Camera-type eye (tissue), 1 donor: Measurements from ENCODE around the gene CLMN. TPM values are rescaled to one million over a fixed set of nuclear protein-coding genes. Genes with fewer than 3 reads are reported as not detected.

Experiments used
- total RNA-seq: library from RNA; depleted of rRNA; stranded (reverse); fragments of >200 nt; gene quantifications from one replicate; pipeline ENCODE4 v1.2.3, GENCODE V29; 2014

Gene CLMN, protein sequence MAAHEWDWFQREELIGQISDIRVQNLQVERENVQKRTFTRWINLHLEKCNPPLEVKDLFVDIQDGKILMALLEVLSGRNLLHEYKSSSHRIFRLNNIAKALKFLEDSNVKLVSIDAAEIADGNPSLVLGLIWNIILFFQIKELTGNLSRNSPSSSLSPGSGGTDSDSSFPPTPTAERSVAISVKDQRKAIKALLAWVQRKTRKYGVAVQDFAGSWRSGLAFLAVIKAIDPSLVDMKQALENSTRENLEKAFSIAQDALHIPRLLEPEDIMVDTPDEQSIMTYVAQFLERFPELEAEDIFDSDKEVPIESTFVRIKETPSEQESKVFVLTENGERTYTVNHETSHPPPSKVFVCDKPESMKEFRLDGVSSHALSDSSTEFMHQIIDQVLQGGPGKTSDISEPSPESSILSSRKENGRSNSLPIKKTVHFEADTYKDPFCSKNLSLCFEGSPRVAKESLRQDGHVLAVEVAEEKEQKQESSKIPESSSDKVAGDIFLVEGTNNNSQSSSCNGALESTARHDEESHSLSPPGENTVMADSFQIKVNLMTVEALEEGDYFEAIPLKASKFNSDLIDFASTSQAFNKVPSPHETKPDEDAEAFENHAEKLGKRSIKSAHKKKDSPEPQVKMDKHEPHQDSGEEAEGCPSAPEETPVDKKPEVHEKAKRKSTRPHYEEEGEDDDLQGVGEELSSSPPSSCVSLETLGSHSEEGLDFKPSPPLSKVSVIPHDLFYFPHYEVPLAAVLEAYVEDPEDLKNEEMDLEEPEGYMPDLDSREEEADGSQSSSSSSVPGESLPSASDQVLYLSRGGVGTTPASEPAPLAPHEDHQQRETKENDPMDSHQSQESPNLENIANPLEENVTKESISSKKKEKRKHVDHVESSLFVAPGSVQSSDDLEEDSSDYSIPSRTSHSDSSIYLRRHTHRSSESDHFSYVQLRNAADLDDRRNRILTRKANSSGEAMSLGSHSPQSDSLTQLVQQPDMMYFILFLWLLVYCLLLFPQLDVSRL
- total RNA-seq = 25.3 TPM

DNA sequence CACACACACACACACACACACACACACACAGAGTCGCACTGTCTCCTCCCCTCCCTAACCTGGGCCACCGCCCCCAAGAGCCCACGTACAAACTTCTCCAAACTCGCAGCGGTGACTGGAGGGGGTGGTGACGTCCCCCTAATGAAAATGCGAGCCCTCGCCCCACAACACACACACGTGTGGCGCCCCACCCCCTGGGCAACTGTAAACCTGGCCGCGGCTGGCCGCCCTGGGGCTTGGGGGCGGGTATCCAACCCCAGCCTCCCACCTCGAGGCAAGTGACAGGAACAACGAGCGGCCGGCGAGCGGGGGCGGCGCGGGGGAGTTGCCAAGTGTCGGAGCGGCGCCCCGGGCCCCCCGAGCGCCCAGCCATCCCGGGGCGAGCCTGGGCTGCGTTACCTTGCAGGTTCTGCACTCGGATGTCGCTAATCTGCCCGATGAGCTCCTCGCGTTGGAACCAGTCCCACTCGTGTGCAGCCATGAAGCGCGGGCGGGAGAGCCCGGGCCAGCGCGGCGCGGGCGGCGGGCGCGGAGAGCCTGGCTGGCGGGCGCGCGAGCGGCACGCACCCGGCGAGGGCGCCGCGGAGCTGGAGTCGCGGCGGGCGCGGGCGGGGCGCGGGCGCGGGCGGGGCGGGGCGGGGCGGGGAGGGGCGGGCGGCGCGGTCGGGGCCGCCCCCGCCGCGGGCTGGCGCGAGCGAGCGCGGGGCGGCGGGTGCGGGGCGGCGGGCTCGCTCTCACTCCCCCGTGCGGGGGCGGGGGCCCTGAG is at the start of gene CLMN:
Gene CLMN (minus strand): TSS at position 597 of the 766 bp plus-strand sequence. CDS start 116 bp downstream, at position 481.

DNA sequence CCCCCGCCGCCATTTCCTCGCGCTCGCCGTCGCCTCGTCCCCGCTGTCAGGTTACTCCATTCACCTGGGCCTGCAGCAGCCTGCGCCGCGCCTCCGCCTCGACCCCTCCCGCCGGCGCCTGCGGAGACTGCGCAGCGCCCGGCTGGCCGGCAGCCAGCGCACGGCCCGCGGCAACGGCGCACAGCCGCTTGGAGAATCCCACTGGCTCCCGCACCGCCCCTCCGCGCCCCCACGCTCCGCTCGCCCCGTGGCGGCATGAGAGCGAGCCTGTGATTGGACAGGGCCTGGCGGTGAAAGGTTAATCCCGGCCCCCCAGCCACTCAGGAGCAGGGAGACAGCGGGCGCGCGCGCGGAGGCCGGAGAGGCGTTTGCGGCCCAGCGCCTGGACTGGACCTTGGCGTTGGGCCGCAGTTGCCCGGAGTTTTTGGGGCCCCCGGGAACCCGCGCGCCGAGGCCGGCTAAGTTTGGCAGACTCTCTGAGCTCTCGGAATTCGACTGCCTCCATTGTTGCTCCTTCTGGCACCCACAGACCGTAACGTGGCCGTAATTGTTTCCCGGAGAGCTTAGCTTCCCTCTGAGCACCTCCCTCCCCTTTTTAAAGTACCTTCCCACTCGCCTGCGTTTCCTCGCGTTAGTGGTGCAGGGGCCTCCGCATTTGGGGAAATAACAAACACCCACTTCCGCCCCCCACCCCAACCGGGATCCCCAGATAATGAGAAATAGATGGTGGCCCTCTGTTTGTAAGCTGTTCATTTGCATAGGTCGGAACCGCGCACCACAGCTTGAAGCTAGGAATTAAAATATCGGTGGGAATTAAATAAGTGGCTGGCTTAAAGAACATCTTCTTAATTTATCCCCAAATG is 162.2 kb downstream of the CLMN start, which contains the start of gene DICER1:
Gene DICER1 (minus strand): TSS at position 203 of the 863 bp plus-strand sequence. CDS start 24,071 bp downstream, outside the sequence.

Other genes starting within 250 kb of the CLMN start
- gene DICER1, start 162.4 kb downstream of the CLMN start, total RNA-seq = 144 TPM
- 10.5 TPM for gene SYNE3, start 196.7 kb upstream of the CLMN start, total RNA-seq
- 30.5 TPM for gene GLRX5, start 215.1 kb upstream of the CLMN start, total RNA-seq